ENCODE measurements around the gene SUPT16H. TPM values are rescaled to one million over a fixed set of nuclear protein-coding genes. Genes with fewer than 3 reads are reported as not detected.
A peak's percentile ranks its signal among the peaks of the same experiment; 100 is the strongest.

Gene SUPT16H
- total and polyA plus RNA-seq, 2 experiments from 2014 or later, result 187 to 268 TPM

DNA sequence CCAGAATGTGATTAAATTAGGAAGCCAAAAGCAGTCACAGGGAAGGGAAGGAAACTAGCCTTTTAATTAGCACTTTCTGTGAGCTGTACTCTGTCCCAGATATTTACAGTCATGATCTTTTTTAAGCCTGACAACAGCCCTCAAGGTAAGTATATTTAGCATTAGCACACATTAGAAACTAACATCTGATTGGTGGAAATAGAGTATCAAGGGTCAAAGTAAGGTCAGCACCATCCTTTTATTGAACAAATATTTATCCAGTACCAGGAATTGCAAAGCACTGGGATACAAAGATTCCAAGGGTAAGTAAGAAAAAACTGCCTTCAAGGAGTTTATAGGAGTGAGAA, 75.7 kb downstream of the SUPT16H start:
- no peaks in the 10 kb centered on the region for H3K79me2 ChIP-seq (replicated peaks; ENCODE audit: insufficient read depth)
- Mint-ChIP-seq H3K36me3 (ENCODE audit: low read depth) (no peaks in the 10 kb centered on the region), H3K4me1 (peaks cover 29% of the 10 kb centered on the region; the same call in 2 of the 3 replicates), H3K27me3 (ENCODE audit: insufficient read depth, low read depth, poor library complexity) (peaks cover 2% of the 10 kb centered on the region), H3K4me3 (peak overlapping the region; percentile 82), H3K9me3 (no peaks in the 10 kb centered on the region), H3K27ac (peak overlapping the region; percentile 98)
- peak overlapping the region; percentile 48 for H3K4me3 ChIP-seq
- peak overlapping the region; percentile 75 for H3K4me2 ChIP-seq
- DNase-seq (ENCODE audit: low spot score) (peak; percentile 8), ATAC-seq (no peak)
- peak overlapping the region; percentile 94 for H3K27ac ChIP-seq (ENCODE audit: low read depth)
- H3K4me1 ChIP-seq (ENCODE audit: insufficient read depth), result peaks cover 25% of the 10 kb centered on the region
- H4K20me1 ChIP-seq (replicated peaks; ENCODE audit: insufficient read depth), result no peaks in the 10 kb centered on the region
- H3K9me2 ChIP-seq (ENCODE audit: insufficient read depth), result no peaks in the 10 kb centered on the region
- TF ChIP-seq, protein P1, sequence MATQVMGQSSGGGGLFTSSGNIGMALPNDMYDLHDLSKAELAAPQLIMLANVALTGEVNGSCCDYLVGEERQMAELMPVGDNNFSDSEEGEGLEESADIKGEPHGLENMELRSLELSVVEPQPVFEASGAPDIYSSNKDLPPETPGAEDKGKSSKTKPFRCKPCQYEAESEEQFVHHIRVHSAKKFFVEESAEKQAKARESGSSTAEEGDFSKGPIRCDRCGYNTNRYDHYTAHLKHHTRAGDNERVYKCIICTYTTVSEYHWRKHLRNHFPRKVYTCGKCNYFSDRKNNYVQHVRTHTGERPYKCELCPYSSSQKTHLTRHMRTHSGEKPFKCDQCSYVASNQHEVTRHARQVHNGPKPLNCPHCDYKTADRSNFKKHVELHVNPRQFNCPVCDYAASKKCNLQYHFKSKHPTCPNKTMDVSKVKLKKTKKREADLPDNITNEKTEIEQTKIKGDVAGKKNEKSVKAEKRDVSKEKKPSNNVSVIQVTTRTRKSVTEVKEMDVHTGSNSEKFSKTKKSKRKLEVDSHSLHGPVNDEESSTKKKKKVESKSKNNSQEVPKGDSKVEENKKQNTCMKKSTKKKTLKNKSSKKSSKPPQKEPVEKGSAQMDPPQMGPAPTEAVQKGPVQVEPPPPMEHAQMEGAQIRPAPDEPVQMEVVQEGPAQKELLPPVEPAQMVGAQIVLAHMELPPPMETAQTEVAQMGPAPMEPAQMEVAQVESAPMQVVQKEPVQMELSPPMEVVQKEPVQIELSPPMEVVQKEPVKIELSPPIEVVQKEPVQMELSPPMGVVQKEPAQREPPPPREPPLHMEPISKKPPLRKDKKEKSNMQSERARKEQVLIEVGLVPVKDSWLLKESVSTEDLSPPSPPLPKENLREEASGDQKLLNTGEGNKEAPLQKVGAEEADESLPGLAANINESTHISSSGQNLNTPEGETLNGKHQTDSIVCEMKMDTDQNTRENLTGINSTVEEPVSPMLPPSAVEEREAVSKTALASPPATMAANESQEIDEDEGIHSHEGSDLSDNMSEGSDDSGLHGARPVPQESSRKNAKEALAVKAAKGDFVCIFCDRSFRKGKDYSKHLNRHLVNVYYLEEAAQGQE (IDR thresholded peaks at IDR 0.05; ENCODE audit: unreplicated experiment), result no peak
- TF ChIP-seq NANOG (IDR thresholded peaks at IDR 0.05; ENCODE audit: borderline replicate concordance), result no peak
- TF ChIP-seq JUNB (IDR thresholded peaks at IDR 0.05; ENCODE audit: unreplicated experiment), result no peak
- TF ChIP-seq, protein P2, sequence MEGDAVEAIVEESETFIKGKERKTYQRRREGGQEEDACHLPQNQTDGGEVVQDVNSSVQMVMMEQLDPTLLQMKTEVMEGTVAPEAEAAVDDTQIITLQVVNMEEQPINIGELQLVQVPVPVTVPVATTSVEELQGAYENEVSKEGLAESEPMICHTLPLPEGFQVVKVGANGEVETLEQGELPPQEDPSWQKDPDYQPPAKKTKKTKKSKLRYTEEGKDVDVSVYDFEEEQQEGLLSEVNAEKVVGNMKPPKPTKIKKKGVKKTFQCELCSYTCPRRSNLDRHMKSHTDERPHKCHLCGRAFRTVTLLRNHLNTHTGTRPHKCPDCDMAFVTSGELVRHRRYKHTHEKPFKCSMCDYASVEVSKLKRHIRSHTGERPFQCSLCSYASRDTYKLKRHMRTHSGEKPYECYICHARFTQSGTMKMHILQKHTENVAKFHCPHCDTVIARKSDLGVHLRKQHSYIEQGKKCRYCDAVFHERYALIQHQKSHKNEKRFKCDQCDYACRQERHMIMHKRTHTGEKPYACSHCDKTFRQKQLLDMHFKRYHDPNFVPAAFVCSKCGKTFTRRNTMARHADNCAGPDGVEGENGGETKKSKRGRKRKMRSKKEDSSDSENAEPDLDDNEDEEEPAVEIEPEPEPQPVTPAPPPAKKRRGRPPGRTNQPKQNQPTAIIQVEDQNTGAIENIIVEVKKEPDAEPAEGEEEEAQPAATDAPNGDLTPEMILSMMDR (conservative IDR thresholded peaks at IDR 0.05; ENCODE audit: low read depth in 2 of 2), result no peak
- no peak for TF ChIP-seq STAT1 (IDR thresholded peaks at IDR 0.05; ENCODE audit: unreplicated experiment)
- TF ChIP-seq EZH2 (IDR thresholded peaks at IDR 0.05; ENCODE audit: low read depth, unreplicated experiment), result no peak
- no peak for TF ChIP-seq ZNF114 (CRISPR knock-in tag; IDR thresholded peaks at IDR 0.05)
- TF ChIP-seq, protein P3, sequence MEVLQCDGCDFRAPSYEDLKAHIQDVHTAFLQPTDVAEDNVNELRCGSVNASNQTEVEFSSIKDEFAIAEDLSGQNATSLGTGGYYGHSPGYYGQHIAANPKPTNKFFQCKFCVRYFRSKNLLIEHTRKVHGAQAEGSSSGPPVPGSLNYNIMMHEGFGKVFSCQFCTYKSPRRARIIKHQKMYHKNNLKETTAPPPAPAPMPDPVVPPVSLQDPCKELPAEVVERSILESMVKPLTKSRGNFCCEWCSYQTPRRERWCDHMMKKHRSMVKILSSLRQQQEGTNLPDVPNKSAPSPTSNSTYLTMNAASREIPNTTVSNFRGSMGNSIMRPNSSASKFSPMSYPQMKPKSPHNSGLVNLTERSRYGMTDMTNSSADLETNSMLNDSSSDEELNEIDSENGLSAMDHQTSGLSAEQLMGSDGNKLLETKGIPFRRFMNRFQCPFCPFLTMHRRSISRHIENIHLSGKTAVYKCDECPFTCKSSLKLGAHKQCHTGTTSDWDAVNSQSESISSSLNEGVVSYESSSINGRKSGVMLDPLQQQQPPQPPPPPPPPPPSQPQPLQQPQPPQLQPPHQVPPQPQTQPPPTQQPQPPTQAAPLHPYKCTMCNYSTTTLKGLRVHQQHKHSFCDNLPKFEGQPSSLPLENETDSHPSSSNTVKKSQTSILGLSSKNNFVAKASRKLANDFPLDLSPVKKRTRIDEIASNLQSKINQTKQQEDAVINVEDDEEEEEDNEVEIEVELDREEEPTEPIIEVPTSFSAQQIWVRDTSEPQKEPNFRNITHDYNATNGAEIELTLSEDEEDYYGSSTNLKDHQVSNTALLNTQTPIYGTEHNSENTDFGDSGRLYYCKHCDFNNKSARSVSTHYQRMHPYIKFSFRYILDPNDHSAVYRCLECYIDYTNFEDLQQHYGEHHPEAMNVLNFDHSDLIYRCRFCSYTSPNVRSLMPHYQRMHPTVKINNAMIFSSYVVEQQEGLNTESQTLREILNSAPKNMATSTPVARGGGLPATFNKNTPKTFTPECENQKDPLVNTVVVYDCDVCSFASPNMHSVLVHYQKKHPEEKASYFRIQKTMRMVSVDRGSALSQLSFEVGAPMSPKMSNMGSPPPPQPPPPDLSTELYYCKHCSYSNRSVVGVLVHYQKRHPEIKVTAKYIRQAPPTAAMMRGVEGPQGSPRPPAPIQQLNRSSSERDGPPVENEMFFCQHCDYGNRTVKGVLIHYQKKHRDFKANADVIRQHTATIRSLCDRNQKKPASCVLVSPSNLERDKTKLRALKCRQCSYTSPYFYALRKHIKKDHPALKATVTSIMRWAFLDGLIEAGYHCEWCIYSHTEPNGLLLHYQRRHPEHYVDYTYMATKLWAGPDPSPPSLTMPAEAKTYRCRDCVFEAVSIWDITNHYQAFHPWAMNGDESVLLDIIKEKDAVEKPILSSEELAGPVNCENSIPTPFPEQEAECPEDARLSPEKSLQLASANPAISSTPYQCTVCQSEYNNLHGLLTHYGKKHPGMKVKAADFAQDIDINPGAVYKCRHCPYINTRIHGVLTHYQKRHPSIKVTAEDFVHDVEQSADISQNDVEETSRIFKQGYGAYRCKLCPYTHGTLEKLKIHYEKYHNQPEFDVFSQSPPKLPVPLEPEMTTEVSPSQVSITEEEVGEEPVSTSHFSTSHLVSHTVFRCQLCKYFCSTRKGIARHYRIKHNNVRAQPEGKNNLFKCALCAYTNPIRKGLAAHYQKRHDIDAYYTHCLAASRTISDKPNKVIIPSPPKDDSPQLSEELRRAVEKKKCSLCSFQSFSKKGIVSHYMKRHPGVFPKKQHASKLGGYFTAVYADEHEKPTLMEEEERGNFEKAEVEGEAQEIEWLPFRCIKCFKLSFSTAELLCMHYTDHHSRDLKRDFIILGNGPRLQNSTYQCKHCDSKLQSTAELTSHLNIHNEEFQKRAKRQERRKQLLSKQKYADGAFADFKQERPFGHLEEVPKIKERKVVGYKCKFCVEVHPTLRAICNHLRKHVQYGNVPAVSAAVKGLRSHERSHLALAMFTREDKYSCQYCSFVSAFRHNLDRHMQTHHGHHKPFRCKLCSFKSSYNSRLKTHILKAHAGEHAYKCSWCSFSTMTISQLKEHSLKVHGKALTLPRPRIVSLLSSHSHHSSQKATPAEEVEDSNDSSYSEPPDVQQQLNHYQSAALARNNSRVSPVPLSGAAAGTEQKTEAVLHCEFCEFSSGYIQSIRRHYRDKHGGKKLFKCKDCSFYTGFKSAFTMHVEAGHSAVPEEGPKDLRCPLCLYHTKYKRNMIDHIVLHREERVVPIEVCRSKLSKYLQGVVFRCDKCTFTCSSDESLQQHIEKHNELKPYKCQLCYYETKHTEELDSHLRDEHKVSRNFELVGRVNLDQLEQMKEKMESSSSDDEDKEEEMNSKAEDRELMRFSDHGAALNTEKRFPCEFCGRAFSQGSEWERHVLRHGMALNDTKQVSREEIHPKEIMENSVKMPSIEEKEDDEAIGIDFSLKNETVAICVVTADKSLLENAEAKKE (CRISPR knock-in tag; IDR thresholded peaks at IDR 0.05), result no peak
- TF ChIP-seq POLR2AphosphoS5 (IDR thresholded peaks at IDR 0.05; ENCODE audit: low read depth), result no peak
- TF ChIP-seq, protein P4, sequence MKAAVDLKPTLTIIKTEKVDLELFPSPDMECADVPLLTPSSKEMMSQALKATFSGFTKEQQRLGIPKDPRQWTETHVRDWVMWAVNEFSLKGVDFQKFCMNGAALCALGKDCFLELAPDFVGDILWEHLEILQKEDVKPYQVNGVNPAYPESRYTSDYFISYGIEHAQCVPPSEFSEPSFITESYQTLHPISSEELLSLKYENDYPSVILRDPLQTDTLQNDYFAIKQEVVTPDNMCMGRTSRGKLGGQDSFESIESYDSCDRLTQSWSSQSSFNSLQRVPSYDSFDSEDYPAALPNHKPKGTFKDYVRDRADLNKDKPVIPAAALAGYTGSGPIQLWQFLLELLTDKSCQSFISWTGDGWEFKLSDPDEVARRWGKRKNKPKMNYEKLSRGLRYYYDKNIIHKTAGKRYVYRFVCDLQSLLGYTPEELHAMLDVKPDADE (IDR thresholded peaks at IDR 0.05), result no peak
- TF ChIP-seq EZH2phosphoT487 (IDR thresholded peaks at IDR 0.05; ENCODE audit: unreplicated experiment), result no peak
- TF ChIP-seq ZNF331 (CRISPR knock-in tag; IDR thresholded peaks at IDR 0.05; ENCODE audit: low read depth), result no peak
- TF ChIP-seq CREB1 (CRISPR knock-in tag; IDR thresholded peaks at IDR 0.05; ENCODE audit: low read depth), result no peak
- no peaks in the 10 kb centered on the region for H3K27me3 ChIP-seq (ENCODE audit: insufficient read depth)
- no peaks in the 10 kb centered on the region for H3K36me3 ChIP-seq (ENCODE audit: insufficient read depth)
- no peak overlapping the region for H2AFZ ChIP-seq
- H3F3A ChIP-seq (replicated peaks; ENCODE audit: low read depth), result no peaks in the 10 kb centered on the region

Data from GM23338 (cell line).